GM23338 (cell line): ENCODE measurements around the gene CCDC197. TPM values are rescaled to one million over a fixed set of nuclear protein-coding genes. Genes with fewer than 3 reads are reported as not detected.

Source experiments
- ATAC-seq: fragments of 200-7000 bp; cut with Tn5 transposase; 3 replicates; pipeline ENCODE4 v1.9.1; 2020
- DNase-seq: peaks from one replicate; pipeline ENCODE4 v3.0.0-alpha.2; 2015; ENCODE audit warnings: low spot score
- H2AFZ ChIP-seq: fragments of 200-600 bp; sonication (generic); 2 replicates; pipeline ENCODE4 v1.8.0; 2016; ENCODE audit warnings: antibody characterized with exemption, mild to moderate bottlenecking, moderate library complexity
- H3F3A ChIP-seq: fragments of 200-600 bp; sonication (generic); replicated peaks from 2 replicates; pipeline ENCODE4 v1.8.0; 2017; ENCODE audit warnings: antibody characterized with exemption, mixed run types, low read depth
- H3K27ac ChIP-seq: fragments of 200-600 bp; sonication (generic); 2 replicates; pipeline ENCODE4 v1.6.1; 2016; ENCODE audit warnings: low read depth
- H3K27me3 ChIP-seq: fragments of 200-600 bp; sonication (generic); 2 replicates; pipeline ENCODE4 v1.8.0; 2016; ENCODE audit warnings: mild to moderate bottlenecking, mixed run types, moderate library complexity; ENCODE audit not compliant: insufficient read depth
- H3K36me3 ChIP-seq: fragments of 200-600 bp; sonication (generic); 2 replicates; pipeline ENCODE4 v1.8.0; 2016; ENCODE audit warnings: mild to moderate bottlenecking; ENCODE audit not compliant: insufficient read depth
- H3K4me1 ChIP-seq: fragments of 200-600 bp; sonication (generic); 2 replicates; pipeline ENCODE4 v1.8.0; 2016; ENCODE audit warnings: mild to moderate bottlenecking, moderate library complexity; ENCODE audit not compliant: insufficient read depth
- H3K4me2 ChIP-seq: fragments of 200-600 bp; sonication (generic); 2 replicates; pipeline ENCODE4 v1.7.1; 2017; ENCODE audit warnings: mixed run types
- H3K4me3 ChIP-seq: fragments of 200-600 bp; sonication (generic); 2 replicates; pipeline ENCODE4 v1.6.1; 2016; ENCODE audit warnings: mixed run types
- H3K79me2 ChIP-seq: fragments of 200-600 bp; sonication (generic); replicated peaks from 2 replicates; pipeline ENCODE4 v1.8.0; 2017; ENCODE audit warnings: mild to moderate bottlenecking; ENCODE audit not compliant: insufficient read depth
- H3K9me2 ChIP-seq: fragments of 200-600 bp; sonication (generic); 2 replicates; pipeline ENCODE4 v1.8.0; 2017; ENCODE audit not compliant: insufficient read depth
- H4K20me1 ChIP-seq: fragments of 200-600 bp; sonication (generic); replicated peaks from 2 replicates; pipeline ENCODE4 v1.8.0; 2017; ENCODE audit warnings: mild to moderate bottlenecking; ENCODE audit not compliant: insufficient read depth
- H3K27ac Mint-ChIP-seq: 2 replicates; pipeline ENCODE4 v1.8.0; 2020; ENCODE audit warnings: inconsistent platforms, mild to moderate bottlenecking, moderate library complexity, mixed read lengths
- H3K27me3 Mint-ChIP-seq: 3 replicates; pipeline ENCODE4 v1.8.0; 2022; ENCODE audit warnings: low read depth, mild to moderate bottlenecking, moderate library complexity, mixed read lengths, inconsistent platforms; ENCODE audit not compliant: insufficient read depth, poor library complexity
- H3K36me3 Mint-ChIP-seq: 3 replicates; pipeline ENCODE4 v1.8.0; 2021; ENCODE audit warnings: low read depth, mild to moderate bottlenecking, inconsistent platforms, moderate library complexity, mixed read lengths
- H3K4me1 Mint-ChIP-seq: 3 replicates; pipeline ENCODE4 v1.8.0; 2020; ENCODE audit warnings: mild to moderate bottlenecking, inconsistent platforms, mixed read lengths
- H3K4me3 Mint-ChIP-seq: 3 replicates; pipeline ENCODE4 v1.8.0; 2021; ENCODE audit warnings: moderate library complexity, mild to moderate bottlenecking, inconsistent platforms, mixed read lengths
- H3K9me3 Mint-ChIP-seq: 3 replicates; pipeline ENCODE4 v1.8.0; 2020; ENCODE audit warnings: moderate library complexity, mild to moderate bottlenecking, inconsistent platforms, mixed read lengths
- CREB1 ChIP-seq: fragments of 250-450 bp; sonication (Bioruptor Pico); IDR thresholded peaks from 2 replicates; pipeline ENCODE4 v1.5.0; 2020; ENCODE audit warnings: low read depth, mild to moderate bottlenecking, moderate library complexity
- CTCF ChIP-seq, 2 experiments: fragments of 200-600 bp in 1 of 2; sonication (generic) in 1 of 2; conservative IDR thresholded peaks; 2 replicates each; pipeline versions ENCODE4 v1.5.1 to v1.6.1; 2016 to 2017; ENCODE audit warnings: antibody characterized with exemption in 2 of 2, low read depth in 2 of 2, mild to moderate bottlenecking in 2 of 2, moderate library complexity in 1 of 2
- ETS1 ChIP-seq: IDR thresholded peaks from 2 replicates; pipeline ENCODE4 v1.6.1; 2016; ENCODE audit warnings: antibody characterized with exemption
- EZH2 ChIP-seq: fragments of 200-600 bp; sonication (generic); IDR thresholded peaks from one replicate; pipeline ENCODE4 v1.8.0; 2017; ENCODE audit warnings: antibody characterized with exemption, mild to moderate bottlenecking, low read depth; ENCODE audit not compliant: unreplicated experiment
- EZH2phosphoT487 ChIP-seq: fragments of 200-600 bp; sonication (generic); IDR thresholded peaks from one replicate; pipeline ENCODE4 v1.8.1; 2018; ENCODE audit warnings: antibody characterized with exemption; ENCODE audit not compliant: unreplicated experiment
- JUNB ChIP-seq: IDR thresholded peaks from one replicate; pipeline ENCODE4 v1.6.1; 2016; ENCODE audit warnings: antibody characterized with exemption; ENCODE audit not compliant: unreplicated experiment
- NANOG ChIP-seq: IDR thresholded peaks from 2 replicates; pipeline ENCODE4 v1.6.1; 2016; ENCODE audit warnings: antibody characterized with exemption, borderline replicate concordance
- POLR2AphosphoS5 ChIP-seq: IDR thresholded peaks from 2 replicates; pipeline ENCODE4 v1.6.1; 2016; ENCODE audit warnings: antibody characterized with exemption, low read depth
- REST ChIP-seq: IDR thresholded peaks from one replicate; pipeline ENCODE4 v1.6.1; 2018; ENCODE audit warnings: antibody characterized with exemption; ENCODE audit not compliant: unreplicated experiment
- STAT1 ChIP-seq: IDR thresholded peaks from one replicate; pipeline ENCODE4 v1.6.1; 2016; ENCODE audit warnings: antibody characterized with exemption; ENCODE audit not compliant: unreplicated experiment
- ZNF114 ChIP-seq: fragments of 250-450 bp; sonication (Bioruptor Pico); IDR thresholded peaks from 2 replicates; pipeline ENCODE4 v1.5.0; 2020; ENCODE audit warnings: mild to moderate bottlenecking, moderate library complexity
- ZNF331 ChIP-seq: fragments of 250-450 bp; sonication (Bioruptor Pico); IDR thresholded peaks from 2 replicates; pipeline ENCODE4 v1.5.0; 2020; ENCODE audit warnings: low read depth, mild to moderate bottlenecking, moderate library complexity
- ZNF462 ChIP-seq: fragments of 250-450 bp; sonication (Bioruptor Pico); IDR thresholded peaks from 2 replicates; pipeline ENCODE4 v1.5.0; 2020; ENCODE audit warnings: mild to moderate bottlenecking, moderate library complexity
- polyA plus RNA-seq: library from polyadenylated mRNA; unstranded; fragments of >200 nt; fragmentation: Nextera tagmentation; extraction: Ambion mirVana; gene quantifications from 2 replicates; pipeline ENCODE4 v1.2.1, GENCODE V29; 2016
- total RNA-seq: library from RNA; depleted of rRNA; stranded (reverse); fragments of >200 nt; shearing (Covaris generic); gene quantifications from 2 replicates; pipeline ENCODE4 v1.2.3, GENCODE V29; 2014

The CCDC197 gene
- total and polyA plus RNA-seq, 2 experiments from 2014 or later = not detected

DNA sequence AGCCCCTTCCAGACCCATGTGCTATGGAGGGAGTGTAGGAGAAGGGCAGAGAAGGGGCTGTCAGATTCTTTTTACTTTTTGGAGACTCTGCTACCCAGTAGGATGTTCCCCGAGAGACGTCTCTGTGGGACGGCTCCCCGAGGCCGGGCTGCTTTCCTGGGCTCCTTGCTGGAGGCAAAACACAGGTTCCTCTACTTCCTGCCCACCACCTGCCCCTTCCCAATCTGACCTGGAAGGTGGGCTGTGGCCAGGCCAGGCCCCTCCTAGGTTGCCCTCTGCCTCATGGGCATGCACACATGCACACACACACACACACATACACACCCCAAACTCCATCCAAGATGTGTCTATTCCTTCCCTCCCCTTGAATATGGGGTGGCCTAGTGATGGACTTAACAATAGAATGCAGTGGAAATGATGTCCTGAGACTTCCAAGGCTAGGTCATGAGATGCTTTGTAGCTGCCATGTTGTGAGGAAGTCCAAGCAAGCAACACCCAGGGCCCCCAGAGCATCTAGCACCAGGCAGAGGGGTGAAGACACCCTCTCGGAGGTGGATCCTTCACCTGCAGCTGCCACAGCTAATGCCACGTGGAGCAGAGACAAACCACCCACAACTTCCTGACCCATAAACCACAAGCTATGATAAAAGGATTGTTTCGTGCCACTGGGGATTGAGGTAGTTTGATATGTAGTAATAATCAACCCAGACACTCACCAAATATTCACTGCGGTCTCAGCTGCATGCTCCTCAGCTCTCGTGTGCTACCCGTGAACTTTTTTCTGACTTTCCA is 19.1 kb upstream of the CCDC197 start:
- H3K4me2 ChIP-seq = no peak overlapping the region
- no peaks in the 10 kb centered on the region for H3K9me3 Mint-ChIP-seq
- no peak overlapping the region for H3K27ac Mint-ChIP-seq
- no peaks in the 10 kb centered on the region for H3K36me3 ChIP-seq
- H3K4me1 ChIP-seq = no peaks in the 10 kb centered on the region; the same call in 1 of the 2 replicates
- H3K27me3 Mint-ChIP-seq = peaks cover 12% of the 10 kb centered on the region
- no peak overlapping the region for H3K27ac ChIP-seq
- DNase-seq (no peak), ATAC-seq (no peak)
- no peak overlapping the region for H3K4me3 Mint-ChIP-seq
- H2AFZ ChIP-seq = no peak overlapping the region
- no peaks in the 10 kb centered on the region for H4K20me1 ChIP-seq
- no peaks in the 10 kb centered on the region for H3K79me2 ChIP-seq
- H3K27me3 ChIP-seq = no peaks in the 10 kb centered on the region
- peaks cover 12% of the 10 kb centered on the region for H3K4me1 Mint-ChIP-seq
- H3K36me3 Mint-ChIP-seq = no peaks in the 10 kb centered on the region
- no peak overlapping the region for H3K4me3 ChIP-seq
- H3F3A ChIP-seq = no peaks in the 10 kb centered on the region
- TF ChIP-seq ZNF331 (CRISPR knock-in tag) (no peak), STAT1 (no peak), REST (no peak), NANOG (no peak), EZH2phosphoT487 (no peak), CTCF (conservative IDR thresholded peaks at IDR 0.05; ENCODE audit: low read depth in 2 of 2) (no peak), CREB1 (CRISPR knock-in tag) (no peak), JUNB (no peak), POLR2AphosphoS5 (no peak), ETS1 (no peak), ZNF114 (CRISPR knock-in tag) (no peak), EZH2 (no peak), ZNF462 (CRISPR knock-in tag) (no peak)
- H3K9me2 ChIP-seq = no peaks in the 10 kb centered on the region
